ENCODE results near the gene CDH15. TPM values are rescaled to one million over a fixed set of nuclear protein-coding genes. Genes with fewer than 3 reads are reported as not detected.

Gene CDH15
- total RNA-seq, 1 experiment from 2014 or later, result 0.46 TPM

DNA sequence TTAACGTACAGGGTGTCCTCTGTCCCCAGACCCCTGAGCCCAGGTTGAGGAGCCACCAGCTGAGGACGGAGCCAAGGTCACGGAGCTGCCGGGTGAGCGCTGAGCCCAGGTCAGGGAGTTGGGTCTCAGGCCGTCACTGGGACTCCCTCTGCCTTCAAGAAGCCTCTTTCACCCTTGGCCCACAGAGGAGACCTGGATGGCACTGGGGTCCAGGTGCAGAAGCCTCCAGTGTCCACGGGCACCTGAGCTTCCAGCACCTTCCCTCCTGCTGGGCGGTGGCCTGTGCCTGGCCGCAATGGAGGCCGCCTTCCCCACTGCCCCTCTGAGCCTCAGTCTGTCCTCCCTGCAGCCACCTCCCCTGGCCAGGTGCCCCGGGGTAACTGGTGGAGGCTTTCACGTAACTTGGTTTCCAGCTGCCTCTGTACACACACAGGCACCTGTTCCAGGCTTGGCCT, 31.6 kb upstream of the CDH15 start:
- no peaks in the 10 kb centered on the region for H3K9me3 Mint-ChIP-seq
- ChIA-PET POLR2A (no interaction called here), CTCF (interaction anchor here (0.9 kb wide), 1 partner anchor 27 kb away, joined by 3 read pairs; no protein-coding TSS in a partner anchor)
- no peaks in the 10 kb centered on the region for H3K4me1 Mint-ChIP-seq
- ATAC-seq (no peak), DNase-seq (ENCODE audit: low spot score) (no peak)
- no peak overlapping the region for H3K27ac Mint-ChIP-seq
- peaks cover 6% of the 10 kb centered on the region; the same call in 1 of the 2 replicates for H3K36me3 Mint-ChIP-seq
- H3K4me3 Mint-ChIP-seq, result no peak overlapping the region
- no peaks in the 10 kb centered on the region for H3K27me3 Mint-ChIP-seq (ENCODE audit: low read depth)
- TF ChIP-seq SOX15 (CRISPR knock-in tag; IDR thresholded peaks at IDR 0.05) (no peak), PRRX2 (CRISPR knock-in tag; IDR thresholded peaks at IDR 0.05) (no peak), OVOL2 (CRISPR knock-in tag; IDR thresholded peaks at IDR 0.05; ENCODE audit: borderline replicate concordance) (no peak), ZBTB21 (CRISPR knock-in tag; IDR thresholded peaks at IDR 0.05; ENCODE audit: borderline replicate concordance) (no peak), ELF4 (CRISPR knock-in tag; IDR thresholded peaks at IDR 0.05; ENCODE audit: low read depth) (no peak), ZNF121 (CRISPR knock-in tag; IDR thresholded peaks at IDR 0.05) (no peak), ZNF219 (CRISPR knock-in tag; IDR thresholded peaks at IDR 0.05; ENCODE audit: borderline replicate concordance) (no peak)
- TF ChIP-seq, protein P1, sequence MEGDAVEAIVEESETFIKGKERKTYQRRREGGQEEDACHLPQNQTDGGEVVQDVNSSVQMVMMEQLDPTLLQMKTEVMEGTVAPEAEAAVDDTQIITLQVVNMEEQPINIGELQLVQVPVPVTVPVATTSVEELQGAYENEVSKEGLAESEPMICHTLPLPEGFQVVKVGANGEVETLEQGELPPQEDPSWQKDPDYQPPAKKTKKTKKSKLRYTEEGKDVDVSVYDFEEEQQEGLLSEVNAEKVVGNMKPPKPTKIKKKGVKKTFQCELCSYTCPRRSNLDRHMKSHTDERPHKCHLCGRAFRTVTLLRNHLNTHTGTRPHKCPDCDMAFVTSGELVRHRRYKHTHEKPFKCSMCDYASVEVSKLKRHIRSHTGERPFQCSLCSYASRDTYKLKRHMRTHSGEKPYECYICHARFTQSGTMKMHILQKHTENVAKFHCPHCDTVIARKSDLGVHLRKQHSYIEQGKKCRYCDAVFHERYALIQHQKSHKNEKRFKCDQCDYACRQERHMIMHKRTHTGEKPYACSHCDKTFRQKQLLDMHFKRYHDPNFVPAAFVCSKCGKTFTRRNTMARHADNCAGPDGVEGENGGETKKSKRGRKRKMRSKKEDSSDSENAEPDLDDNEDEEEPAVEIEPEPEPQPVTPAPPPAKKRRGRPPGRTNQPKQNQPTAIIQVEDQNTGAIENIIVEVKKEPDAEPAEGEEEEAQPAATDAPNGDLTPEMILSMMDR (IDR thresholded peaks at IDR 0.05), result no peak
- TF ChIP-seq, protein P2, sequence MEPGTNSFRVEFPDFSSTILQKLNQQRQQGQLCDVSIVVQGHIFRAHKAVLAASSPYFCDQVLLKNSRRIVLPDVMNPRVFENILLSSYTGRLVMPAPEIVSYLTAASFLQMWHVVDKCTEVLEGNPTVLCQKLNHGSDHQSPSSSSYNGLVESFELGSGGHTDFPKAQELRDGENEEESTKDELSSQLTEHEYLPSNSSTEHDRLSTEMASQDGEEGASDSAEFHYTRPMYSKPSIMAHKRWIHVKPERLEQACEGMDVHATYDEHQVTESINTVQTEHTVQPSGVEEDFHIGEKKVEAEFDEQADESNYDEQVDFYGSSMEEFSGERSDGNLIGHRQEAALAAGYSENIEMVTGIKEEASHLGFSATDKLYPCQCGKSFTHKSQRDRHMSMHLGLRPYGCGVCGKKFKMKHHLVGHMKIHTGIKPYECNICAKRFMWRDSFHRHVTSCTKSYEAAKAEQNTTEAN (CRISPR knock-in tag; IDR thresholded peaks at IDR 0.05), result no peak
- TF ChIP-seq, protein P3, sequence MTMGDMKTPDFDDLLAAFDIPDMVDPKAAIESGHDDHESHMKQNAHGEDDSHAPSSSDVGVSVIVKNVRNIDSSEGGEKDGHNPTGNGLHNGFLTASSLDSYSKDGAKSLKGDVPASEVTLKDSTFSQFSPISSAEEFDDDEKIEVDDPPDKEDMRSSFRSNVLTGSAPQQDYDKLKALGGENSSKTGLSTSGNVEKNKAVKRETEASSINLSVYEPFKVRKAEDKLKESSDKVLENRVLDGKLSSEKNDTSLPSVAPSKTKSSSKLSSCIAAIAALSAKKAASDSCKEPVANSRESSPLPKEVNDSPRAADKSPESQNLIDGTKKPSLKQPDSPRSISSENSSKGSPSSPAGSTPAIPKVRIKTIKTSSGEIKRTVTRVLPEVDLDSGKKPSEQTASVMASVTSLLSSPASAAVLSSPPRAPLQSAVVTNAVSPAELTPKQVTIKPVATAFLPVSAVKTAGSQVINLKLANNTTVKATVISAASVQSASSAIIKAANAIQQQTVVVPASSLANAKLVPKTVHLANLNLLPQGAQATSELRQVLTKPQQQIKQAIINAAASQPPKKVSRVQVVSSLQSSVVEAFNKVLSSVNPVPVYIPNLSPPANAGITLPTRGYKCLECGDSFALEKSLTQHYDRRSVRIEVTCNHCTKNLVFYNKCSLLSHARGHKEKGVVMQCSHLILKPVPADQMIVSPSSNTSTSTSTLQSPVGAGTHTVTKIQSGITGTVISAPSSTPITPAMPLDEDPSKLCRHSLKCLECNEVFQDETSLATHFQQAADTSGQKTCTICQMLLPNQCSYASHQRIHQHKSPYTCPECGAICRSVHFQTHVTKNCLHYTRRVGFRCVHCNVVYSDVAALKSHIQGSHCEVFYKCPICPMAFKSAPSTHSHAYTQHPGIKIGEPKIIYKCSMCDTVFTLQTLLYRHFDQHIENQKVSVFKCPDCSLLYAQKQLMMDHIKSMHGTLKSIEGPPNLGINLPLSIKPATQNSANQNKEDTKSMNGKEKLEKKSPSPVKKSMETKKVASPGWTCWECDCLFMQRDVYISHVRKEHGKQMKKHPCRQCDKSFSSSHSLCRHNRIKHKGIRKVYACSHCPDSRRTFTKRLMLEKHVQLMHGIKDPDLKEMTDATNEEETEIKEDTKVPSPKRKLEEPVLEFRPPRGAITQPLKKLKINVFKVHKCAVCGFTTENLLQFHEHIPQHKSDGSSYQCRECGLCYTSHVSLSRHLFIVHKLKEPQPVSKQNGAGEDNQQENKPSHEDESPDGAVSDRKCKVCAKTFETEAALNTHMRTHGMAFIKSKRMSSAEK (CRISPR knock-in tag; IDR thresholded peaks at IDR 0.05; ENCODE audit: borderline replicate concordance), result no peak
- TF ChIP-seq, protein P4, sequence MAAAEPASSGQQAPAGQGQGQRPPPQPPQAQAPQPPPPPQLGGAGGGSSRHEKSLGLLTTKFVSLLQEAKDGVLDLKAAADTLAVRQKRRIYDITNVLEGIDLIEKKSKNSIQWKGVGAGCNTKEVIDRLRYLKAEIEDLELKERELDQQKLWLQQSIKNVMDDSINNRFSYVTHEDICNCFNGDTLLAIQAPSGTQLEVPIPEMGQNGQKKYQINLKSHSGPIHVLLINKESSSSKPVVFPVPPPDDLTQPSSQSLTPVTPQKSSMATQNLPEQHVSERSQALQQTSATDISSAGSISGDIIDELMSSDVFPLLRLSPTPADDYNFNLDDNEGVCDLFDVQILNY (CRISPR knock-in tag; IDR thresholded peaks at IDR 0.05), result no peak
- TF ChIP-seq, protein P5, sequence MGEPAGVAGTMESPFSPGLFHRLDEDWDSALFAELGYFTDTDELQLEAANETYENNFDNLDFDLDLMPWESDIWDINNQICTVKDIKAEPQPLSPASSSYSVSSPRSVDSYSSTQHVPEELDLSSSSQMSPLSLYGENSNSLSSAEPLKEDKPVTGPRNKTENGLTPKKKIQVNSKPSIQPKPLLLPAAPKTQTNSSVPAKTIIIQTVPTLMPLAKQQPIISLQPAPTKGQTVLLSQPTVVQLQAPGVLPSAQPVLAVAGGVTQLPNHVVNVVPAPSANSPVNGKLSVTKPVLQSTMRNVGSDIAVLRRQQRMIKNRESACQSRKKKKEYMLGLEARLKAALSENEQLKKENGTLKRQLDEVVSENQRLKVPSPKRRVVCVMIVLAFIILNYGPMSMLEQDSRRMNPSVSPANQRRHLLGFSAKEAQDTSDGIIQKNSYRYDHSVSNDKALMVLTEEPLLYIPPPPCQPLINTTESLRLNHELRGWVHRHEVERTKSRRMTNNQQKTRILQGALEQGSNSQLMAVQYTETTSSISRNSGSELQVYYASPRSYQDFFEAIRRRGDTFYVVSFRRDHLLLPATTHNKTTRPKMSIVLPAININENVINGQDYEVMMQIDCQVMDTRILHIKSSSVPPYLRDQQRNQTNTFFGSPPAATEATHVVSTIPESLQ (CRISPR knock-in tag; IDR thresholded peaks at IDR 0.05), result no peak

DNA sequence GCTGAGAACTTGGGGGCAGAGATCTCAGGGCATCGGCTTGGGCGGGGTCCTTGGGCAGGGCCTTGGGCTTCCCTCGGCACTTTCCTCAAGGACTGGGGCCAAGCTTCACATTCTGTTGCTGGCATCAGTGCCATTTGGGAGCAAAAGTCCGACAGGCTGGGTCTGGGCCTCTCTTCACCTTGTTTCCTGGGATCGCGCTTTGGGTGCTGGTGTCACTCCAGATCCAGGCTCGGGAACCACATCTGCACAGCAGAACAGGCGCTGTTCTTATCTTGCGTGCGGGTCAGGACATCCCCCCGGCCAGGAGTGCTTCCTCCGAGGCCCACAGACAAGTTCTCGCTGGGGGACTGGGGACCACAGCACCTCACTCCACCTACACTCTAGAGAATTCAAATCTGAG, 31.1 kb upstream of the CDH15 start:
- DNase-seq (ENCODE audit: low spot score) (no peak), ATAC-seq (no peak)
- no peaks in the 10 kb centered on the region for H3K27me3 Mint-ChIP-seq (ENCODE audit: low read depth)
- peaks cover 6% of the 10 kb centered on the region; the same call in 1 of the 2 replicates for H3K36me3 Mint-ChIP-seq
- POLR2A ChIA-PET, result no interaction called here
- CTCF ChIA-PET, result interaction anchor here (0.9 kb wide), 1 partner anchor 27 kb away, joined by 3 read pairs; no protein-coding TSS in a partner anchor
- no peak overlapping the region for H3K4me3 Mint-ChIP-seq
- no peak overlapping the region for H3K27ac Mint-ChIP-seq
- H3K9me3 Mint-ChIP-seq, result no peaks in the 10 kb centered on the region
- no peaks in the 10 kb centered on the region for H3K4me1 Mint-ChIP-seq
- TF ChIP-seq NR3C1 (CRISPR knock-in tag; conservative IDR thresholded peaks at IDR 0.05; ENCODE audit: low read depth), result no peak
- no peak for TF ChIP-seq JUN (CRISPR knock-in tag; IDR thresholded peaks at IDR 0.05)
- no peak for TF ChIP-seq ELF4 (CRISPR knock-in tag; IDR thresholded peaks at IDR 0.05; ENCODE audit: low read depth)
- TF ChIP-seq, protein P6, sequence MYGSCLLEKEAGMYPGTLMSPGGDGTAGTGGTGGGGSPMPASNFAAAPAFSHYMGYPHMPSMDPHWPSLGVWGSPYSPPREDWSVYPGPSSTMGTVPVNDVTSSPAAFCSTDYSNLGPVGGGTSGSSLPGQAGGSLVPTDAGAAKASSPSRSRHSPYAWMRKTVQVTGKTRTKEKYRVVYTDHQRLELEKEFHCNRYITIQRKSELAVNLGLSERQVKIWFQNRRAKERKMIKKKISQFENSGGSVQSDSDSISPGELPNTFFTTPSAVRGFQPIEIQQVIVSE (CRISPR knock-in tag; IDR thresholded peaks at IDR 0.05; ENCODE audit: borderline replicate concordance), result no peak
- no peak for TF ChIP-seq GRHL2 (CRISPR knock-in tag; IDR thresholded peaks at IDR 0.05; ENCODE audit: insufficient replicate concordance, severe bottlenecking)
- TF ChIP-seq ZNF121 (CRISPR knock-in tag; IDR thresholded peaks at IDR 0.05), result no peak
- TF ChIP-seq, protein P7, sequence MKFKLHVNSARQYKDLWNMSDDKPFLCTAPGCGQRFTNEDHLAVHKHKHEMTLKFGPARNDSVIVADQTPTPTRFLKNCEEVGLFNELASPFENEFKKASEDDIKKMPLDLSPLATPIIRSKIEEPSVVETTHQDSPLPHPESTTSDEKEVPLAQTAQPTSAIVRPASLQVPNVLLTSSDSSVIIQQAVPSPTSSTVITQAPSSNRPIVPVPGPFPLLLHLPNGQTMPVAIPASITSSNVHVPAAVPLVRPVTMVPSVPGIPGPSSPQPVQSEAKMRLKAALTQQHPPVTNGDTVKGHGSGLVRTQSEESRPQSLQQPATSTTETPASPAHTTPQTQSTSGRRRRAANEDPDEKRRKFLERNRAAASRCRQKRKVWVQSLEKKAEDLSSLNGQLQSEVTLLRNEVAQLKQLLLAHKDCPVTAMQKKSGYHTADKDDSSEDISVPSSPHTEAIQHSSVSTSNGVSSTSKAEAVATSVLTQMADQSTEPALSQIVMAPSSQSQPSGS (CRISPR knock-in tag; IDR thresholded peaks at IDR 0.05; ENCODE audit: borderline replicate concordance, low read depth), result no peak
- no peak for TF ChIP-seq ZNF396 (CRISPR knock-in tag; IDR thresholded peaks at IDR 0.05; ENCODE audit: borderline replicate concordance)
- TF ChIP-seq ZNF138 (CRISPR knock-in tag; conservative IDR thresholded peaks at IDR 0.05), result no peak

Data from WTC11 (cell line).